Activated T-cell treated with anti-CD3 and anti-CD28 coated beads for 4 hours (primary cell): Measurements from ENCODE around the gene KRT6B.
"Not testable (repeated sequence)": the region's sequence is repeated elsewhere in the genome, so short reads cannot be mapped to it uniquely, and the experiment has no call there.

Experiments used
- DNase-seq: peaks from one replicate; pipeline ENCODE4 v3.0.0-alpha.2; 2020

KRT6B gene

DNA sequence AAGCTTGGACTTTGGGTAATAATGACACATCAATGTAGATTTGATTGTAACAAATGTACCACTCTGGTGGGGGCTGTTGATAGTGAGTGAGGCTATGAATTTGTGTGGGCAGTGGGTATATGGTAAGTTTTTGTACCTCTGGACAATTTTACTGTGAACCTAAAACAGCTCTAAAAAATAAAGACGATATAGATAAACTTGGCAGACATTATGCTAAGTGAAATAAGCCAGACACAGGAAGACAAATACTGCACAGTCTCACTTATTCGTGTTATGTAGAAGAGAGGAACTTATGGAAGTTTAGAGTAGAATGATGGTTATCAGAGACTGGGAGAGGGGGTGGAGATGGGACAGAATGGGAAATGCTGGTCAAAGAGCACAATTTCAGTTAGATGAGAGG is 13.0 kb upstream of the KRT6B start:
- no peak for DNase-seq

DNA sequence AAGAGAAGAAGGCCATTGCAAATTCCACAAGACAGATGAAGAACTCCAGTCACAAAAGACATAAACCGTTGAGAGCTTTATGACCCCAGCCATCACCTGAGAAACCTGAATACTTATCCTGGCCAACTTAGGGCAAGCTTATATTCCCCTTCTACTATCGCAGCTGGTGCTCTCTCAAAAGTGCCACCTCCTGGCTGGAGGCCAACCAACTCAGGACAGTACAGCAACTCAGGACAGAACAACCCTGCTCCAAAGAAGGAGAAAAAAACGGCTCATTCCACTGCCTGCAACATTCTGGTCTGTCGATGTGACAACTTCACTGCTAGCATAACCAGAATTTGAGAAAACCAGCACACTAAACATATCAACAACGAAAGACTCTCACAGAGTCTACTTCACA is 9.7 kb upstream of the KRT6B start:
- no peak for DNase-seq

DNA sequence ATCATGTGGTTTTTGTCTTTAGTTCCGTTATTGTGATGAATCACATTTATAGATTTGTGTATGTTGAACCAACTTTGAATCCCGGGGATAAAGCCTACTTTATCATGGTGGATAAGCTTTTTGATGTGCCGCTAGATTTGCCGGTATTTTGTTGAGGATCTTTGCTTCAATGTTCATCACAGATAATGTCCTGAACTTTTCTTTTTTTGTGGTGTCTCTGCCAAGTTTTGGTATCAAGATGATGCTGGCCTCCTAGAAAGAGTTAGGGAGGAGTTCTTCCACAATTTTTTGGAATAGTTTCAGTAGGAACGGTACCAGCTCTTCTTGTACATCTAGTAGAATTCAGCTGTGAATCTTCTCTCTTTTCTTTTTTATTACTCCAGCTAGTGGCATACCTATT is 6.9 kb upstream of the KRT6B start:
- DNase-seq, result no peak

DNA sequence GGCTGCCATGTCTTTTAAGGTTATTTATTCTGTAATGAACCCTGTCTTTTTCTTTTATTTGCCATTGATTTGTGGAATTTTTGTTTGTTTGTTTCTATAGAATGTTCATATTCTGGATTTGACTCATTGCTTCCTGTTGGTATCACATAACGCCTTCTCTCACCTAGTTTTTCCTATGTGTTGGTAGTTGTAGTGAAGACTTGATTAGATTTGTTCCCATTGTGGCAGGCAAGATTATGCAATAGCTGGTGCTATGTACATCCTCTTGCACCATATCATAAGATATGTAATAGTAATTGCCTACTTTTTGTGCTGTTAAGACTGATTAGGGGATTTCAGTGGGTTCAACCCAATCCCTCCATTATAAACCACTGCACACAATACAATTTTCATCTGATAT is 3.9 kb upstream of the KRT6B start:
- DNase-seq, result no peak

DNA sequence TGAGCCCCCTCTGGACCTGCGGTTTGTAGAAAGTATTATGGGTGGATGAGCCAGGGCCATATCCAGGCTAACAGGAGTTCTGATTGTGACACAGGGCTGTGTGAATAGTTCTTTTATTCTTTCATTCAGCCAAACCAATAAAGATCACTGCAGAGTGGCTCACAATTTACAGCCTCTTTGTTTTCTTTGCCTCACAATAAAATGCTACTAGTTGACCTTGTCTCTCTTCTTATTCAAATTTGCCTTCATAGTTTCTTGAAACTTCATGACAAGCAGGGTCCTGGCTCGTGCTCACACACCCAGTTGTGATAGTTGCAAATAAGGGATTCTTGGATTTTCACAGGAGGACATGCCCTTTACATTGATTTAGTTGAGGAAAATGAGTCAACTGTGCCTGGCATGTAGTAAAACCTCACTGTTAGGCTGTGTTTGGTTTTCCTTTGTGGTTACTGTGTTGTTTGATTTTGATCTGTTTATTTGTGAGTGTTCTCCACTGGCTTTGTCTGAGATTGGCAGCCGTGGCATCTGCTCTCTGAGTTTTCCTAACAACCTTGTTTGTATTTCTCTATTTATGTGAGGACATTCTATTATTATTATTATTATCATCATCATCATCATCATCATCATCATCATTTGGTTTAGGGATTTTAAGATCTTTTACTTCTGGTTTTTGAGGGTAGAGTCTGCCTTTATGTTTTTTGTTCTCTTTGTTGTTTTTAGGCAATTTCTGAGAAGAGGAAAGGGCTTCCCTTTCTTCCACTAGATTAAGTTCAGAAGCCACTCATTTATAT is 2.7 kb upstream of the KRT6B start:
- DNase-seq, result no peak

- DNase-seq, result no peak
Measured at GRCh38 chr12:52448228-52448627, 3.7 kb downstream of the KRT6B start.

DNA sequence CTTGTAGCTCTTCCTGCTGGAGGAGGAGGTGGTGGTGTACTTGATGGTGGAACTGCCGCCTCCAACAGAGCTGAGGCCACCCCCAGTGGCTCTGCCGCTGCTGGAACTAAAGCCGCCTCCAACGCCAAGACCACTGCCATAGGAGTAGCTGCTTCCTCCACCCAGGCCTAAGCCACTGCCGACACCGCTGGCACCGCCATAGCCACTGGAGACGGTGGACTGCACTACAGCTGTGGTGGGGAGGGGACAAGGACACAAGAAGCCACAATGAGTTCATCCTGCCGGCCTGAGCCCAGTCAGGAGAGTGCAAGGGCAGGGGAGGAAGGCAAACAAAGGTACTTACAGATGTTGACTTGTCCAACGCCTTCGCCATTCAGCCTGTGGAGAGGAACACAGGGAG is 4.8 kb downstream of the KRT6B start:
- not testable (repeated sequence) for DNase-seq

DNA sequence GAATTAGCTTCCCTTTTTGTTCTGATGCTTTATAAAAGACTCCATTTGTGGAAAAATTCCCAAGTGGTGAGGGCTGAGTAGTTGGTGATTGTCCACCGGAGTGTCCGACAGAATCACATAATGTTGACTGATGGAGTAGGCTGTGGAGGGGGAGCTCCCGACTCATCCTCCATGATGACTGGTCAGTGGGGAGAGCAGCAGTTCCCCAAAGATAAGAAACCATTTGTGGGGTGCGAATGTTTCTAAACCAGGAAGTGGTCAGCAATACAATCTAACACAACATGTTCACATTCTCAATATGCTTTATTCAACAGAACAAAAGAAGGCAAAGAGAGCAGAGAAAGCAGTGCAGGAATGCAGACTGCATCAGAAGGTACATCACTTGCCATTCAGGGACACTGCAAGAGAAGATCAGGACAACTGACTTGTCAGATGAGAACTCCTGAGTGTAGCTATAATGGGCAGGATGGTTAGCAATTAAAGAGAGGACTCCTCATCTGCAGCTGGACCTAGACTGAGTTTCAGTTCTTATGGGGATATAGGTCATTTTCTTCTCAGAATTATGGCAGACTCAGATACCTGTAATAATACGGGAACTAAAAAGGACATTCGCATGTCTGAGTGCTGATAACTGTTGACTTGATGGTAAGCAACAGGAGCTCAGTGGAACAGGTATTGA is 5.4 kb downstream of the KRT6B start:
- no peak for DNase-seq

GRCh38 chr12:52445876-52446275 is 6.1 kb downstream of the KRT6B start:
- no peak for DNase-seq

- no peak for DNase-seq
Measured at GRCh38 chr12:52444647-52445595, 7.0 kb downstream of the KRT6B start.

DNA sequence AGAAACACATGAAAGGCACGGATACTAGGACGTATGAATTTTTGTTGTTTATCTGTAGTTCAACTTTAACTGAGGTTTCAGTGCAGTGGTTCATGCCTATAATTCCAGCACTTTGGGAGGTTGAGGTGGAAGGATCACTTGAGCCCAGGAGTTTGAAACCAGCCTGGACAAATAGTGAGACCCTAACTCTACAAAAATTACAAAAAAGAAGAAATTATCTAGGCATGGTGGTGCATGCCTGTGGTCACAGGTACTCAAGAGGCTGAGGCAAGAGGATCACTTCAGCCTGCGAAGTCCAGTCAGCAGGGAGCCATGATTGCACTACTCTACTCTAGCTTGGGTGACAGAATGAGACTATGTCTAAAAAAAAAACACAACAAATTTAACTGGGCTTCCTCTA is 8.0 kb downstream of the KRT6B start:
- DNase-seq, result no peak

DNA sequence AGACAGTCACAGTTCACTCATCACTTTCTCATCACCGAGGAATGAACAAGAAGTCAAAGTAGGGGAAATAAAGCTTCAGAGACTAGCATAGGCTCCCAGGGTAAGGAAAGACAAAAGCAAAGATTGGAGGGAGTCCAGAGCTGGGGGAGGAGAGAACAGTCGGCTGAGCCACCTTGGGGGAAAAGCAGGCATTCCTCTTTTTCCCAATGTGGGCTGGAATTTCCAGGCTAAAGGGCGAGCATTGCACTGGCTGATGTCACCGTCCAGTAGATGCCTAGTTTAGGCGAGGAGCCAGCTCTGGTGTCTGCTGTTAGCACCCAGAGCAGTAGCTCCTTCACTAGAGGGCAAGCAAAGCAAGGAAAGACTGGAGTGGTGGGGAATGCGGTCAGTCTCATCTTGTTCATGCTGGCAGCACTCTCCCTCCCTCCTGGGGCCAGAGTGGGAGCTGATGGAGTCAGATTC is 9.3 kb downstream of the KRT6B start:
- no peak for DNase-seq

- DNase-seq, result no peak
Measured at GRCh38 chr12:52441320-52441911, 10.5 kb downstream of the KRT6B start.

GRCh38 chr12:52440821-52441319 is 11.1 kb downstream of the KRT6B start:
- no peak for DNase-seq

DNA sequence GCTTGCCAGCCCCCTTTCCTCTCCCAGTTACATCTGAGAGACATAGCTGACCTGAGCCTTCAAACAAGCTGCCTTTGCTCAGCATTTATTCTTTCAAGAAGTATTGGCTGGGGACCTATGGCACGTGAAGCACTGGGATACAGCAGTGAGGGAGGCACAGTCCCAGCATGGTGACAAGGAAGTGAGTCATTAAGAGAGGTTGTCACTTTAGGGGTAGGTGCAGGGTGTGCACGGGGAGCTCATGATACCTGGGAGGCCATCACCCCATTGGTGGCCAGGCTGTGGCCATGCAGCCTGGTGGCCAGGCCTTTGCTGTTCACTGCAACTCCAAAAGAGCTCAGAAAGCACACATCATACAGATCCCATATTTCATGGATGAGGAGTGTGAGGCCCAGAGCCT is 12.1 kb downstream of the KRT6B start:
- DNase-seq, result no peak

DNA sequence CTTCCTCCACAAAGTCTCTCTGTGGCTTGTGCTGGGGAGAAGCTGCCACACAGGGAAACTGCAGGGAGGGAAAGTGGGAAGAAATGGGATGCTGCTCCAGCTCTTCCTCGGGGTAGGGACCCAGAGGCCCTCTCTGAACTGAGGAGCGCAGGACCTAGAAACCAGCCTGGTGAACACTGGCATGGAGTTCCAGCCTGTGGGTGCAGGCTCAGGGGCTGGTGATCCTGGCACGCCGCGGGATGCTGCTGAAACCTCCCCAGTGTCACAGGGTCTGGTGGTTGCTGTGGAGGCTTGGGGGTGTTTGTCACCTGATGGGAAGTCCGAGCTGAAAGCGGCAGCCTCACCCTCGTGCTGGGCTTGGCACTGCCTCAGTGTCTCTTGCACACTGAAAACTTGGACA is 12.5 kb downstream of the KRT6B start:
- DNase-seq, result no peak

DNA sequence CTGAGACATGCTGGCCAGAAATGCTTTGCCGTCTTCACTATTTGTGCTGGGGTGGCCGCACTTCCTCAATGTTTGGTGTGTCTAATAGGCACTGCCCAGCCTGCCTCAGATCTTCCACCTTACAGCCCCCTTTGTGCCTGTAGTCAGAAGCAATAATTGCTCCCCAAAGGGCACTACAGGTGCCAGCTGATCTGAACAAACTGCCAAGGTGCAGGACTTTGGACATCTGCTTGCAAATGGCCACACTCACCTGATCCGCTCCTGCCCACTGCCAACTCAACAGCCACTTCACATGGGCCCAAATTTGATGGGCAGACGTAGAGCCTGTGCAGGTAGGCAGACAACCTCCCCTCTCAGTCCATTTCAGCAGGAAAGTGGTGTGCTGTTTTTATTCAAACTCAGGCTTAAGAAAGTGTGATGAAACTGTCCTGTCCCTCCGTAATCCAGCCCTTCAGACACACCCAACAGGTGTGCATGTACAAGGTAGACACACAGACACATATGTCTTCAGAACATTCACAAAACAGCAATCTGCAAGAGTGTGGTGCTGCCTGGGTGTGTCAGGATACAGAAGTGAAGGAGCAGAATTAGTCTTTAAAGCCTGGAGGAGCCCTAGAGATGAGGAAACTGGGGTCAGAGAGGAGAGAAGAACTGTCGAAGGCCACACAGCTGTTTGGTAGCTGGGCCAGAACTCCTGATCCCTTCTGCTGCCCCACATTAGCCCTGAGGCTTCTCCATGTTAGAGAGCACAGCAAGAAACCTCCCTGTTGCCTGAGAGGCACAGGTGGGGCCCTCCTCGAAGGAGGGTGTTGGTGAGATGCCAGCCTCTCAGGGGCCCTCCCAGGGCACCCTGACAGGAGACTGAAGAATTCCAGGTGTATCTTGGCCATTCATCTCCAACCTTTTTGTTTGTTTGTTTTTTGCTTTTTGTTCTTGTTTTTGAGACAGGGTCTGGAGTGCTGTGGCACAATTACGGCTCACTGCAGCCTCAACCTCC is 13.3 kb downstream of the KRT6B start:
- DNase-seq, result no peak

DNA sequence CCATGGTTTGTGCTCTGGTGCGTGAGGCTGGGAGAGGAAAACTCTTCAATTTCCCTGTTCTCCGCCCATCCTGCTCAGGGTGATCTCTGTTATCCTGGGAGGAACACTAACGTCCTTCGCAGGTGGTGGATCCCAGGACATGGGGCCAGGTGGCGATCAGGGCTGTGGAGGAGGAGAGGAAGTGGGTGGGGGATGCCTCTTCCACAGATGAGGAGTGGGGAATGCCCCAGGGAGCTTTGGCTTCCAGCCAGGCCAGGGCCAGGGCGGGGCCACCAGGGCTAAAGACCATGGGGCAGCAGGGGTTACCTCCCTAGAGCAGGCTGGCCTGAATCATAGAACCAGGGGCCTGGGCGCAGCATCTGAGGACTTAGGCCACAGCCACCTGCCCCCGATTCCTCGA is 14.4 kb downstream of the KRT6B start:
- no peak for DNase-seq

- no peak for DNase-seq
Measured at GRCh38 chr12:52436828-52437474, 15.0 kb downstream of the KRT6B start.

- no peak for DNase-seq
Measured at GRCh38 chr12:52436000-52436827, 15.7 kb downstream of the KRT6B start.
